PFSK-1 (cell line): ENCODE results near the gene SERPINA9.

Source experiments
- FOXP2 ChIP-seq: optimal IDR thresholded peaks from 2 replicates; pipeline ENCODE3; 2011; ENCODE audit warnings: borderline replicate concordance, control low read depth, inconsistent platforms; ENCODE audit not compliant: insufficient read depth; ENCODE audit errors: extremely low read length, extremely low read depth
- POLR2AphosphoS5 ChIP-seq: IDR thresholded peaks from 2 replicates; pipeline ENCODE4 v1.6.1; 2012; ENCODE audit warnings: low read depth, mild to moderate bottlenecking, control low read depth, low read length, moderate library complexity
- REST ChIP-seq, 2 experiments: IDR thresholded peaks; 2 replicates each; pipeline versions ENCODE4 v1.6.1 to v1.8.0; 2011 to 2012; ENCODE audit warnings: low read depth in 2 of 2, low read length in 2 of 2, control low read depth in 1 of 2, inconsistent platforms in 1 of 2, mild to moderate bottlenecking in 1 of 2, moderate library complexity in 1 of 2; ENCODE audit not compliant: insufficient read depth in 1 of 2
- SIN3A ChIP-seq: IDR thresholded peaks from 2 replicates; pipeline ENCODE4 v1.6.1; 2012; ENCODE audit warnings: mild to moderate bottlenecking, low read length, moderate library complexity, borderline replicate concordance; ENCODE audit not compliant: insufficient read depth
- TAF1 ChIP-seq: IDR thresholded peaks from 2 replicates; pipeline ENCODE4 v1.6.1; 2012; ENCODE audit warnings: low read length, control low read depth, borderline replicate concordance; ENCODE audit not compliant: insufficient read depth

Gene SERPINA9

GRCh38 chr14:94449930-94450329 lies 26.1 kb downstream of the SERPINA9 start:
- TF ChIP-seq FOXP2 (no peak), REST (IDR thresholded peaks at IDR 0.05; ENCODE audit: insufficient read depth in 1 of 2, low read depth in 2 of 2, low read length in 2 of 2) (no peak), POLR2AphosphoS5 (no peak), SIN3A (no peak), TAF1 (no peak)

- TF ChIP-seq FOXP2 (no peak), POLR2AphosphoS5 (no peak), TAF1 (no peak), SIN3A (no peak)
Measured at GRCh38 chr14:94448071-94448808, 27.8 kb downstream of the SERPINA9 start.

- TF ChIP-seq REST (IDR thresholded peaks at IDR 0.05; ENCODE audit: insufficient read depth in 1 of 2, low read depth in 2 of 2, low read length in 2 of 2) (no peak), SIN3A (no peak), TAF1 (no peak), FOXP2 (no peak), POLR2AphosphoS5 (no peak)
Measured at GRCh38 chr14:94447206-94447605, 28.8 kb downstream of the SERPINA9 start.

- no peak for TF ChIP-seq TAF1
- TF ChIP-seq SIN3A = no peak
Measured at GRCh38 chr14:94446126-94446525, 29.9 kb downstream of the SERPINA9 start.

- no peak for TF ChIP-seq POLR2AphosphoS5
- no peak for TF ChIP-seq TAF1
- no peak for TF ChIP-seq FOXP2
- TF ChIP-seq SIN3A = no peak
- TF ChIP-seq REST (IDR thresholded peaks at IDR 0.05; ENCODE audit: insufficient read depth in 1 of 2, low read depth in 2 of 2, low read length in 2 of 2) = no peak
Measured at GRCh38 chr14:94445003-94445402, 31.0 kb downstream of the SERPINA9 start.

GRCh38 chr14:94441531-94442205 lies 34.3 kb downstream of the SERPINA9 start:
- TF ChIP-seq POLR2AphosphoS5 (no peak), FOXP2 (no peak), TAF1 (no peak), SIN3A (no peak), REST (IDR thresholded peaks at IDR 0.05; ENCODE audit: insufficient read depth in 1 of 2, low read depth in 2 of 2, low read length in 2 of 2) (no peak)
